AG04450 (cell line): Measurements from ENCODE around the gene GABBR2. TPM values are rescaled to one million over a fixed set of nuclear protein-coding genes. Genes with fewer than 3 reads are reported as not detected.

Experiments
- CTCF ChIA-PET: fragments of 300-600, 350-600 bp; formaldehyde crosslinking; extraction: SDS; loops from one replicate; lab custom pipeline; 2022; ENCODE audit warnings: antibody characterized with exemption, inconsistent platforms; lab: Charles Lee
- POLR2A ChIA-PET: fragments of 350-600 bp; formaldehyde crosslinking; extraction: SDS; loops from one replicate; lab custom pipeline; 2021; ENCODE audit warnings: antibody characterized with exemption, inconsistent platforms; lab: Yijun Ruan, JAX
- DNase-seq: peaks from one replicate; pipeline ENCODE4 v3.0.0-alpha.2; 2011; ENCODE audit warnings: low read depth, low spot score
- H3K27ac ChIP-seq: one replicate; pipeline ENCODE4 v1.5.1; 2012; ENCODE audit warnings: low read depth, low read length, control low read depth
- H3K27me3 ChIP-seq: one replicate; pipeline ENCODE4 v1.6.0; 2012; ENCODE audit warnings: low read length; ENCODE audit not compliant: control insufficient read depth, insufficient read depth
- H3K4me3 ChIP-seq: 2 replicates; pipeline ENCODE4 v1.5.1; 2011; ENCODE audit warnings: mild to moderate bottlenecking, low read depth, low read length, control low read depth
- H3K9me3 ChIP-seq: 2 replicates; pipeline ENCODE4 v1.5.1; 2012; ENCODE audit warnings: low read length; ENCODE audit not compliant: control insufficient read depth, insufficient read depth
- polyA minus RNA-seq: library from RNA; depleted of rRNA, polyadenylated mRNA; stranded (reverse); fragments of >200 nt; gene quantifications from 2 replicates; pipeline ENCODE4 v1.2.3, GENCODE V29; 2011; rRNA and poly(A)+ RNA removed
- polyA plus RNA-seq: library from polyadenylated mRNA; depleted of rRNA; stranded (reverse); fragments of >200 nt; gene quantifications from 2 replicates; pipeline ENCODE4 v1.2.3, GENCODE V29; 2011; rRNA removed
- TF ChIP-seq, protein P1 (sequence below): IDR thresholded peaks from 2 replicates; pipeline ENCODE4 v1.5.1; 2011; ENCODE audit warnings: low read depth, low read length, control low read depth, inconsistent platforms

The GABBR2 gene
- polyA plus RNA-seq (2.4 and 3.2 TPM in 2 replicates), polyA minus RNA-seq (8.6 and 10.6 TPM in 2 replicates)

DNA sequence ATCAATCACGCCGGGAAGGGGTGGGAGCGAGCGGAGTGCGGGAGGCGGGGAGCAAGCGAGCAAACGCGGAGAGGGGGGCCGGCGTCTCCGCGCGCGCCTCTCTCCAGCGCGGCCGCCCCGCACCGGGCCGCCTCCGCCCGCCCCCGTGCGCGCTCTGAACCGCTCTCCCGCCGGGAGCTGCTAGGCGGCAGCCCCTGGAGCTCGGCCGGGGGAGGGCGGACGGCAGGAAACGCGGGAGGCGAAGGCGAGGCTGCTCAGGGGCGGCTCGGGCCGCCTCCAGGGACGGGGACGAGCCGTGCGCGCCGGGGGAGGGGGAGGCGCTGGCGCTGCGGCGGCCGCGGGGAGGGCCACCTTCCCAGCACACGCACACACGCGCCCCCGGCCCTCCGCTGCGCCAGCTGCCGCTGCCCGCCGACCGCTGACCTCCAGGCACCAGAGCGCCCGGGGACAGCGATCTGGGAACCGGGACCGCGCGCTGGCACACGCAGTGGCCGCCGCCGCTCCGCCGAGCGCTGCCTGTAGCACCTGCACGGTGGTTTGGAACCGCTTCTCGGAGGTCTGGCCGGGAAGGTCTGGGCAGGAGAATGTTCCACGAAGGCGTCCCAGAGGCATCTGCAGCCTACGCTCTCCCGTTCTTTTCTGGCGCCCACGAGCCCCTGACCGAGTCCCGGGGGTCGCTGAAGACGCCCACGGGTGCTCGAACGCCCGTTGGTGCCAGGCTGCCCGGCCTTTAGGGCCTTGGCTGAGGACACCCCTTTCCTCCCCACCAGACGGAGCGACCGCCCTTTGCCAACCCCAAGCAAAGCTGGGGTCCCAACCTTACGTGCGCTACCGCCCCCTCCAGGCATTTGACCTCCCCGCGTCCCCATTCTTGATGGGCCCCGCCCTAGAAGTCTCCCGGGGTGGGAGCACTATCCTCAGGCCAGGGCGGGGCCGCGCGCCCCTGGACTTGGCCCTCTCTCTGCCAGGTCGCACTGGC, at the start of gene GABBR2:
Gene GABBR2, minus strand, starts transcription at position 3 of the 979 bp plus-strand sequence. CDS start 198 bp downstream, outside the sequence.
- Histone ChIP-seq H3K9me3 (no peaks in the 10 kb centered on the region; the same call in 1 of the 2 replicates), H3K4me3 (peak within 1 kb of the TSS; percentile 56), H3K27ac (no peak within 1 kb of the TSS), H3K27me3 (peaks cover 50% of the 10 kb centered on the region)
- TF ChIP-seq, protein P1, sequence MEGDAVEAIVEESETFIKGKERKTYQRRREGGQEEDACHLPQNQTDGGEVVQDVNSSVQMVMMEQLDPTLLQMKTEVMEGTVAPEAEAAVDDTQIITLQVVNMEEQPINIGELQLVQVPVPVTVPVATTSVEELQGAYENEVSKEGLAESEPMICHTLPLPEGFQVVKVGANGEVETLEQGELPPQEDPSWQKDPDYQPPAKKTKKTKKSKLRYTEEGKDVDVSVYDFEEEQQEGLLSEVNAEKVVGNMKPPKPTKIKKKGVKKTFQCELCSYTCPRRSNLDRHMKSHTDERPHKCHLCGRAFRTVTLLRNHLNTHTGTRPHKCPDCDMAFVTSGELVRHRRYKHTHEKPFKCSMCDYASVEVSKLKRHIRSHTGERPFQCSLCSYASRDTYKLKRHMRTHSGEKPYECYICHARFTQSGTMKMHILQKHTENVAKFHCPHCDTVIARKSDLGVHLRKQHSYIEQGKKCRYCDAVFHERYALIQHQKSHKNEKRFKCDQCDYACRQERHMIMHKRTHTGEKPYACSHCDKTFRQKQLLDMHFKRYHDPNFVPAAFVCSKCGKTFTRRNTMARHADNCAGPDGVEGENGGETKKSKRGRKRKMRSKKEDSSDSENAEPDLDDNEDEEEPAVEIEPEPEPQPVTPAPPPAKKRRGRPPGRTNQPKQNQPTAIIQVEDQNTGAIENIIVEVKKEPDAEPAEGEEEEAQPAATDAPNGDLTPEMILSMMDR, result no peak
- POLR2A ChIA-PET, result no interaction called here
- CTCF ChIA-PET, result interaction anchor here (1.0 kb wide), 1 partner anchor 393 kb away, joined by 3 read pairs; no protein-coding TSS in a partner anchor
- no peak for DNase-seq

DNA sequence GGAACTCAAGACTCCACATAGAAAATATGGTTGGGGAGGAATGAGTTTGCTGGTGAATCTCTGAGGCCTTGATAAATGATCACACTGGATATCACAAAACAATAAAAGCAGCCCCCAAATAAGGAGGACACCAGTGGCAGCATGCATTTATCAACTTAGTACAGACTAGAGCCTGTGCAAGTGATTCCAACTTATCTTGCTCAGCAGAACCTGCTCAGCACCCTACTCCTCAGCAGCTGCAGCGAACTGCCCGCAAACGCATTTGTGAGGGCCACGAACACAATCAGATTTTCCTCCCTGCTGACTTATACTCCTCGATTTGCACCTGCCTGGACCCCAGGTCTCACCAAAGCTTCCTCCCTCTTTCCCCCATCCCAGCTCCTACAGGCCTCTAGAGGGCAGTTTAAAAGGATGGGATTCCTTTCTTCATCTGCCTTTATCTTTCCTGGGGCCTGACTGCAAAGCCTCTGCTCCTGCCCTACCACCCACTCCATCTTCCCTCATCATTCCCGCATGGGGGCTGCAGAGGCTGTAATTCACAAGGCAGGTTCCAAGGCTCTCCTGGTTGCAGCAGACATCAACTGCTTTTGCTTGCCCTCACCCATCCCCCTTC, 46.4 kb upstream of the GABBR2 start:
- DNase-seq, result no peak
- H3K4me3 ChIP-seq, result no peak overlapping the region
- CTCF ChIA-PET, result interaction anchor here (10.8 kb wide), 1 partner anchor 20 kb away, joined by 72 read pairs; no protein-coding TSS in a partner anchor
- no peaks in the 10 kb centered on the region for H3K9me3 ChIP-seq
- H3K27ac ChIP-seq, result no peak overlapping the region
- no peaks in the 10 kb centered on the region for H3K27me3 ChIP-seq
- POLR2A ChIA-PET, result no interaction called here
- TF ChIP-seq, protein P1, result no peak

DNA sequence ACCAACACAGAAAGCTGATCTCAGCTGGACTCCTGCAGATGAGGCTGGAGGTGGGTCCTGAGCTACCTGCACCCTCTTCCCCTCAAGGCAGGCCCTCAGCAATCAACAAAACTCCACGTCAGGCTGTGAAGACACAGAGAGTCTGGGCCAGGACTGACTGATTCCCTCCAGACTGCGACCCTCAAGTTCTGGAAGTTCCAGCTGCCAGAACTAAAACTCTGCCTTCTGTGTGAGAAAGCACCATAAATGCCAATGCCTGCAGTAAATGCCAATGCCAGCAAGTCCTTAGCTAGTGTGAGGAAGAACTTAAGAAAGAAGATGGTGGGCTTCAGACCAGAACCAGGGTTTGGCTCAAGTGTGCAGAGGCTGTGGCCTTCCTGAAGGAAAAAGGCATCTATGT, 42.5 kb upstream of the GABBR2 start:
- TF ChIP-seq, protein P1, result no peak
- peaks cover 3% of the 10 kb centered on the region; the same call in 1 of the 2 replicates for H3K9me3 ChIP-seq
- no peaks in the 10 kb centered on the region for H3K27me3 ChIP-seq
- CTCF ChIA-PET, result interaction anchor here (1.0 to 10.8 kb wide), 3 partner anchors 24 to 436 kb away, joined by 3 to 72 read pairs (median 4); no protein-coding TSS in a partner anchor
- DNase-seq, result no peak
- H3K27ac ChIP-seq, result no peak overlapping the region
- POLR2A ChIA-PET, result no interaction called here
- H3K4me3 ChIP-seq, result no peak overlapping the region

DNA sequence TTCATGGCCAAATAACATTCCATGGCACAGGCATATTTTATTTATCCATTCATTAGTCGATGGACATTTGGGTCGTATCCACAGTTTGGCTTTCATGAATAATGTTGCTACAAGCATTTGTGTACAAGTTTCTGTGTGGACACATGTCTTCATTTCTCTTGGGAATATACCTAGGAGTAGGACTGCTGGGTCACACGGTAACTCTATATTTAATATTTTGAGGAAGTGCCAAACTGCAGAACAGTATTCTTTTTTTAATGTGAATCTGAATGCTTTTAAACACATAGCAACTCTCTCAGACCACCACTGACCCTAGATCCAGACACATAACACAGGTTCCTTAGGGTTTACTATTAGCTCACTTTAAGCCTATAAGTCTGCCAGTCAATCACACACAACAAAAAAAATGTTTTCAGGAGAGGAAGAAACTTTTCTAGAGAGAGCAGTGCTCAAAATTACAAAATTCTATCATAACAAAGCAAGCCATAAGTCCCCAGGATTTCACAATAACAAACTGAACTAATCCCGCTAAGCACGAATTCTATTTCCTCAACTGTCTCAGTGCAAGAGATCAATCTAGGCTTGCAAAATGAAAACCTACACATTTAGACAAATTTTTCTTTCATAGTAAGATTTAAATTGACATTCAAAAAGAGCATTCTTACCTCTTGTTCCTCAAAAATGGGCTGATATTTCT, 41.8 kb upstream of the GABBR2 start:
- Histone ChIP-seq H3K9me3 (peaks cover 3% of the 10 kb centered on the region; the same call in 1 of the 2 replicates), H3K27me3 (no peaks in the 10 kb centered on the region), H3K4me3 (no peak overlapping the region), H3K27ac (no peak overlapping the region)
- TF ChIP-seq, protein P1, result no peak
- DNase-seq, result no peak
- CTCF ChIA-PET, result interaction anchor here (1.0 to 10.8 kb wide), 2 partner anchors 24 to 435 kb away, joined by 4 to 72 read pairs; no protein-coding TSS in a partner anchor
- POLR2A ChIA-PET, result no interaction called here
